SK-N-SH (cell line): Measurements from ENCODE around the gene SNRK.

Source experiments
- CHD2 ChIP-seq: fragments of 150-350 bp; IDR thresholded peaks from 2 replicates; pipeline ENCODE4 v1.6.1; 2018; ENCODE audit warnings: low read length; ENCODE audit not compliant: partially characterized antibody
- EP300 ChIP-seq, 2 experiments: IDR thresholded peaks; 2 replicates each; pipeline versions ENCODE4 v1.4.0 to v1.6.1; 2012; ENCODE audit warnings: borderline replicate concordance in 1 of 2, low read depth in 1 of 2, low read length in 1 of 2
- FOSL2 ChIP-seq: IDR thresholded peaks from 2 replicates; pipeline ENCODE4 v1.4.0; 2012; ENCODE audit warnings: low read depth, mild to moderate bottlenecking, moderate library complexity, borderline replicate concordance
- JUND ChIP-seq: IDR thresholded peaks from 2 replicates; pipeline ENCODE4 v1.4.0; 2012
- NRF1 ChIP-seq: IDR thresholded peaks from 2 replicates; pipeline ENCODE4 v1.6.1; 2012; ENCODE audit warnings: low read depth, mild to moderate bottlenecking, low read length
- POLR2AphosphoS5 ChIP-seq: IDR thresholded peaks from 2 replicates; pipeline ENCODE4 v1.6.1; 2012; ENCODE audit warnings: low read depth, low read length
- RAD21 ChIP-seq: IDR thresholded peaks from 2 replicates; pipeline ENCODE4 v1.6.1; 2012; ENCODE audit warnings: mild to moderate bottlenecking, low read length
- SIN3A ChIP-seq: IDR thresholded peaks from 2 replicates; pipeline ENCODE4 v1.6.1; 2012; ENCODE audit warnings: low read depth, mild to moderate bottlenecking, low read length, moderate library complexity, borderline replicate concordance
- TCF12 ChIP-seq: IDR thresholded peaks from 2 replicates; pipeline ENCODE4 v1.4.0; 2012
- TF ChIP-seq, protein P1 (sequence below): fragments of 200-600 bp; sonication (generic); IDR thresholded peaks from 2 replicates; pipeline ENCODE4 v1.6.1; 2017; ENCODE audit warnings: antibody characterized with exemption, mild to moderate bottlenecking, moderate library complexity
- TF ChIP-seq, protein P2 (sequence below): IDR thresholded peaks from 2 replicates; pipeline ENCODE4; 2012

DNA sequence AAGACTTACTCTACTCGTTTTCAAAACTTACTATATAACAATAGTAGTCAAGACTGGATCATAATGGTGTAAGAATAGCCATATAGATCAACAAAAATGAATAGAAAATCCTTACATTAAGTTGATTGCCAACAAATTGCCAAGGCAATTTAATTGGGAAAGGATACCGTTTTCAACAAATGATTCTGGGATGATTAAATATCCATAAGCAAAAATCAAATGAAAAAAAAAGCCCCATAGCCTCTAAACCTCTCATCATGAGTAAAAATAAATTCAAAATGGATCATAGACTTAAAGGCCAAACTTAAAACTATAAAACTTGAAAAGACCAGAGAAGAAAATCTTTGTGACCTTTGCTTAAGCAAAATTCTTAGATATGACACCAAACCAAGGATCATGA lies 5.3 kb upstream of the SNRK start:
- TF ChIP-seq EP300 (IDR thresholded peaks at IDR 0.05; ENCODE audit: borderline replicate concordance in 1 of 2, low read depth in 1 of 2, low read length in 1 of 2) (no peak), JUND (no peak), CHD2 (no peak), NRF1 (no peak), RAD21 (no peak), POLR2AphosphoS5 (no peak), SIN3A (no peak), TCF12 (no peak), FOSL2 (no peak)
- TF ChIP-seq, protein P1, sequence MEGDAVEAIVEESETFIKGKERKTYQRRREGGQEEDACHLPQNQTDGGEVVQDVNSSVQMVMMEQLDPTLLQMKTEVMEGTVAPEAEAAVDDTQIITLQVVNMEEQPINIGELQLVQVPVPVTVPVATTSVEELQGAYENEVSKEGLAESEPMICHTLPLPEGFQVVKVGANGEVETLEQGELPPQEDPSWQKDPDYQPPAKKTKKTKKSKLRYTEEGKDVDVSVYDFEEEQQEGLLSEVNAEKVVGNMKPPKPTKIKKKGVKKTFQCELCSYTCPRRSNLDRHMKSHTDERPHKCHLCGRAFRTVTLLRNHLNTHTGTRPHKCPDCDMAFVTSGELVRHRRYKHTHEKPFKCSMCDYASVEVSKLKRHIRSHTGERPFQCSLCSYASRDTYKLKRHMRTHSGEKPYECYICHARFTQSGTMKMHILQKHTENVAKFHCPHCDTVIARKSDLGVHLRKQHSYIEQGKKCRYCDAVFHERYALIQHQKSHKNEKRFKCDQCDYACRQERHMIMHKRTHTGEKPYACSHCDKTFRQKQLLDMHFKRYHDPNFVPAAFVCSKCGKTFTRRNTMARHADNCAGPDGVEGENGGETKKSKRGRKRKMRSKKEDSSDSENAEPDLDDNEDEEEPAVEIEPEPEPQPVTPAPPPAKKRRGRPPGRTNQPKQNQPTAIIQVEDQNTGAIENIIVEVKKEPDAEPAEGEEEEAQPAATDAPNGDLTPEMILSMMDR, result no peak
- TF ChIP-seq, protein P2, sequence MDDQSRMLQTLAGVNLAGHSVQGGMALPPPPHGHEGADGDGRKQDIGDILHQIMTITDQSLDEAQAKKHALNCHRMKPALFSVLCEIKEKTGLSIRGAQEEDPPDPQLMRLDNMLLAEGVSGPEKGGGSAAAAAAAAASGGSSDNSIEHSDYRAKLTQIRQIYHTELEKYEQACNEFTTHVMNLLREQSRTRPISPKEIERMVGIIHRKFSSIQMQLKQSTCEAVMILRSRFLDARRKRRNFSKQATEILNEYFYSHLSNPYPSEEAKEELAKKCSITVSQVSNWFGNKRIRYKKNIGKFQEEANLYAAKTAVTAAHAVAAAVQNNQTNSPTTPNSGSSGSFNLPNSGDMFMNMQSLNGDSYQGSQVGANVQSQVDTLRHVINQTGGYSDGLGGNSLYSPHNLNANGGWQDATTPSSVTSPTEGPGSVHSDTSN, result no peak
